Measurements from ENCODE around the gene PRORP.

- TF ChIP-seq CTCF (IDR thresholded peaks at IDR 0.05) (no peak), POLR2A (IDR thresholded peaks at IDR 0.05) (no peak)
Measured at GRCh38 chr14:35147711-35148110, 25.4 kb downstream of the PRORP start.

Measured in esophagus squamous epithelium (tissue), 4 donors.